Stomach (tissue), 9 donors: Measurements from ENCODE around the gene ANKRD11. TPM values are rescaled to one million over a fixed set of nuclear protein-coding genes. Genes with fewer than 3 reads are reported as not detected.

ENCODE experiments used
- DNase-seq, 2 donors: peaks; one replicate each; pipeline versions ENCODE4 v3.0.0 to v3.0.0-alpha.2; 2013 to 2019
- H3K27ac ChIP-seq, 5 donors: fragments of 200-600 bp in 4 of 5; sonication (generic) in 4 of 5; one replicate each; pipeline ENCODE4 v1.5.1; 2013 to 2019; ENCODE audit warnings: mild to moderate bottlenecking in 1 of 5, moderate library complexity in 1 of 5
- H3K27me3 ChIP-seq, 3 donors: fragments of 200-600 bp; sonication (generic); one replicate each; pipeline ENCODE4 v1.5.1; 2017 to 2019; ENCODE audit warnings: mixed run types in 1 of 3
- H3K36me3 ChIP-seq, 4 donors: fragments of 200-600 bp; sonication (generic); 1 replicate in 3 of 4; 2 replicates in 1 of 4; pipeline ENCODE4 v1.5.1; 2016 to 2019
- H3K4me1 ChIP-seq, 4 donors: fragments of 200-600 bp; sonication (generic); one replicate each; pipeline ENCODE4 v1.5.1; 2016 to 2019
- H3K4me3 ChIP-seq, 4 donors: fragments of 200-600 bp; sonication (generic) in 3 of 4; one replicate each; pipeline ENCODE4 v1.5.1; 2016 to 2019; ENCODE audit warnings: mild to moderate bottlenecking in 1 of 4
- H3K9me3 ChIP-seq, 4 donors: fragments of 200-600 bp; sonication (generic); one replicate each; pipeline ENCODE4 v1.5.1; 2016 to 2019
- CTCF ChIP-seq, 7 experiments: fragments of 450-650 bp in 4 of 7; fragments of 200-600 bp in 3 of 7; sonication (generic) in 3 of 7; IDR thresholded peaks; one replicate each; pipeline ENCODE4 v1.5.1; 2016 to 2019; ENCODE audit warnings: antibody characterized with exemption in 7 of 7, control low read depth in 2 of 7, mild to moderate bottlenecking in 1 of 7
- EP300 ChIP-seq: sonication (generic); formaldehyde crosslinking; IDR thresholded peaks from one replicate; pipeline ENCODE4 v1.6.1; 2017; ENCODE audit warnings: antibody characterized with exemption
- POLR2A ChIP-seq, 4 donors: fragments of 450-650 bp; IDR thresholded peaks; one replicate each; pipeline ENCODE4 v1.6.1; 2016; ENCODE audit warnings: antibody characterized with exemption in 4 of 4, control low read depth in 2 of 4, mild to moderate bottlenecking in 1 of 4, moderate library complexity in 1 of 4
- POLR2AphosphoS5 ChIP-seq, 3 donors: sonication (generic); formaldehyde crosslinking; IDR thresholded peaks; one replicate each; pipeline ENCODE4 v1.6.1; 2016; ENCODE audit warnings: antibody characterized with exemption in 3 of 3
- WGBS, 5 donors: extraction: QIAGEN DNeasy Blood & Tissue Kit in 3 of 5; methylation state at CpG; one replicate each; pipeline versions ENCODE4 v1.1.5 to v1.1.7; 2013 to 2018; 5-methylcytosine and 5-hydroxymethylcytosine counted together
- intact Hi-C: fragments of 100-400 bp; cut with DNase I; formaldehyde crosslinking; loops from one replicate; pipeline ENCODE4 v1.15.1; 2023; ENCODE audit warnings: low total_unique reads
- polyA plus RNA-seq, 3 donors: library from polyadenylated mRNA; stranded (reverse); fragments of 200-250 nt; gene quantifications; one replicate each; pipeline ENCODE4 v1.2.3, GENCODE V29; 2013
- total RNA-seq, 5 donors: library from RNA; depleted of rRNA; stranded (reverse); fragments of >200 nt; gene quantifications; one replicate each; pipeline versions ENCODE4 v1.1.0 to v1.2.3, GENCODE V29; 2014 to 2016
- donor health status: healthy with polysubstance abuse.
- donor health status: Bipolar disorder and iron deficiency.
- donor health status: healthy.

Gene ANKRD11
- total and polyA plus RNA-seq, 8 donors: 25.4 to 350 (median 88.7) TPM

- intact Hi-C loops: loop anchor here (10.0 kb wide), 1 partner anchor 137 kb away; no protein-coding TSS in a partner anchor
- peaks cover 70 to 100% (median 87%) of the 10 kb centered on the region in 4 donors for H3K4me1 ChIP-seq
- no peak overlapping the region for H3K4me3 ChIP-seq
- H3K36me3 ChIP-seq: no peaks in the 10 kb centered on the region
- no peaks in the 10 kb centered on the region for H3K9me3 ChIP-seq
- WGBS, 5 donors: 83 to 92% (median 90%) methylated on average over 13 of the region's 13 CpGs
- DNase-seq: no peak
- TF ChIP-seq POLR2A (IDR thresholded peaks at IDR 0.05): no peak
- no peak for TF ChIP-seq CTCF (IDR thresholded peaks at IDR 0.05)
- no peak for TF ChIP-seq EP300
- no peak for TF ChIP-seq POLR2AphosphoS5 (IDR thresholded peaks at IDR 0.05)
- no peaks in the 10 kb centered on the region for H3K27me3 ChIP-seq
- peak overlapping the region in 2 of 5 donors; percentile 36 to 47 for H3K27ac ChIP-seq
Measured at GRCh38 chr16:89481356-89481955, 8.9 kb downstream of the ANKRD11 start.

- H3K36me3 ChIP-seq: no peaks in the 10 kb centered on the region
- no peak overlapping the region for H3K27ac ChIP-seq
- DNase-seq: no peak
- peaks cover 69 to 100% (median 85%) of the 10 kb centered on the region in 4 donors for H3K4me1 ChIP-seq
- H3K9me3 ChIP-seq: no peaks in the 10 kb centered on the region
- TF ChIP-seq POLR2A (IDR thresholded peaks at IDR 0.05) (no peak), POLR2AphosphoS5 (IDR thresholded peaks at IDR 0.05) (no peak), CTCF (IDR thresholded peaks at IDR 0.05) (no peak), EP300 (no peak)
- no peak overlapping the region for H3K4me3 ChIP-seq
- H3K27me3 ChIP-seq: no peaks in the 10 kb centered on the region
- 75 to 92% (median 86%) methylated on average over 14 of the region's 14 CpGs for WGBS, 5 donors
- intact Hi-C loops: no loop called here
Measured at GRCh38 chr16:89478576-89479221, 11.7 kb downstream of the ANKRD11 start.

- Histone ChIP-seq H3K4me3 (no peak overlapping the region), H3K27ac (no peak overlapping the region), H3K4me1 (peaks cover 69 to 100% (median 85%) of the 10 kb centered on the region in 4 donors), H3K36me3 (no peaks in the 10 kb centered on the region), H3K27me3 (no peaks in the 10 kb centered on the region), H3K9me3 (no peaks in the 10 kb centered on the region)
- TF ChIP-seq EP300: no peak
- no peak for TF ChIP-seq CTCF (IDR thresholded peaks at IDR 0.05)
- no peak for TF ChIP-seq POLR2AphosphoS5 (IDR thresholded peaks at IDR 0.05)
- no peak for TF ChIP-seq POLR2A (IDR thresholded peaks at IDR 0.05)
- DNase-seq: no peak
- WGBS, 5 donors: 60 to 71% (median 68%) methylated on average over 10 of the region's 10 CpGs
- intact Hi-C loops: no loop called here
Measured at GRCh38 chr16:89476811-89477261, 13.5 kb downstream of the ANKRD11 start.

- intact Hi-C loops: no loop called here
- Histone ChIP-seq H3K4me1 (peaks cover 66 to 100% (median 84%) of the 10 kb centered on the region in 4 donors), H3K9me3 (no peaks in the 10 kb centered on the region), H3K27me3 (no peaks in the 10 kb centered on the region), H3K36me3 (no peaks in the 10 kb centered on the region), H3K4me3 (no peak overlapping the region), H3K27ac (no peak overlapping the region)
- 32 to 62% (median 47%) methylated on average over 5 of the region's 5 CpGs for WGBS, 5 donors
- DNase-seq: peak; percentile 32 to 51
- no peak for TF ChIP-seq POLR2AphosphoS5 (IDR thresholded peaks at IDR 0.05)
- no peak for TF ChIP-seq EP300
- TF ChIP-seq POLR2A (IDR thresholded peaks at IDR 0.05): no peak
- TF ChIP-seq CTCF (IDR thresholded peaks at IDR 0.05): no peak
Measured at GRCh38 chr16:89476379-89476778, 14.0 kb downstream of the ANKRD11 start.
